Kidney (tissue), 14 donors: ENCODE measurements around the gene VTI1A. TPM values are rescaled to one million over a fixed set of nuclear protein-coding genes. Genes with fewer than 3 reads are reported as not detected.

Source experiments
- DNase-seq, 5 donors: peaks; one replicate each; pipeline ENCODE4 v3.0.0-alpha.2; 2013 to 2020
- FAIRE-seq: peaks from 2 replicates; lab custom pipeline; 2012; peaks lifted over from hg19 to GRCh38; lab: Jason Lieb, UNC
- H3K27ac ChIP-seq, 2 donors: one replicate each; pipeline ENCODE4 v1.7.0; 2013; ENCODE audit warnings: low read depth in 2 of 2, low read length in 2 of 2, inconsistent platforms in 1 of 2
- H3K27me3 ChIP-seq: one replicate; pipeline ENCODE4 v1.7.1; 2013; ENCODE audit warnings: low read length, inconsistent platforms; ENCODE audit not compliant: control insufficient read depth, insufficient read depth
- H3K36me3 ChIP-seq, 3 donors: one replicate each; pipeline versions ENCODE4 v1.7.0 to v1.7.1; 2013; ENCODE audit warnings: low read length in 3 of 3, control low read depth in 1 of 3, inconsistent platforms in 1 of 3; ENCODE audit not compliant: insufficient read depth in 3 of 3, control insufficient read depth in 2 of 3
- H3K4me1 ChIP-seq, 3 donors: one replicate each; pipeline versions ENCODE4 v1.7.0 to v1.7.1; 2013; ENCODE audit warnings: low read length in 3 of 3, inconsistent platforms in 1 of 3, low read depth in 1 of 3; ENCODE audit not compliant: control insufficient read depth in 2 of 3, insufficient read depth in 2 of 3
- H3K4me3 ChIP-seq, 3 donors: one replicate each; pipeline versions ENCODE4 v1.7.0 to v1.8.1; 2013; ENCODE audit warnings: low read length in 3 of 3, control low read depth in 1 of 3, inconsistent platforms in 1 of 3
- H3K9ac ChIP-seq, 3 donors: one replicate each; pipeline versions ENCODE4 v1.7.0 to v1.7.1; 2013; ENCODE audit warnings: low read length in 3 of 3, control low read depth in 1 of 3, inconsistent platforms in 1 of 3
- H3K9me3 ChIP-seq, 3 donors: one replicate each; pipeline versions ENCODE4 v1.7.0 to v1.7.1; 2013; ENCODE audit warnings: low read length in 3 of 3, control low read depth in 1 of 3, inconsistent platforms in 1 of 3; ENCODE audit not compliant: control insufficient read depth in 2 of 3, insufficient read depth in 1 of 3
- intact Hi-C: fragments of 100-400 bp; cut with DNase I; formaldehyde crosslinking; loops from one replicate; pipeline ENCODE4 v1.11.1; 2022
- polyA plus RNA-seq: library from polyadenylated mRNA; stranded (reverse); fragments of 350-450 nt; fragmentation: Illumina TruSeq; extraction: RNeasy Lipid Tissue Mini Kit (QIAGEN cat#74804); gene quantifications from one replicate; pipeline ENCODE4 v1.2.3, GENCODE V29; 2014; ENCODE audit warnings: low read depth, low replicate concordance; ENCODE audit not compliant: insufficient read depth
- total RNA-seq: library from RNA; stranded (reverse); fragmentation: NEBNext Ultra II Directional; extraction: Animal tissue kit (Norgen Biotek cat#: 25700); gene quantifications from one replicate; pipeline ENCODE4 v1.2.1, GENCODE V29; 2021
- TF ChIP-seq, protein P1 (sequence below): IDR thresholded peaks from 3 replicates; pipeline ENCODE4 v1.5.1; 2012; ENCODE audit warnings: mild to moderate bottlenecking, moderate library complexity, borderline replicate concordance; ENCODE audit not compliant: insufficient read depth; ENCODE audit errors: extremely low read depth
- donor health status: control.
- donor health status: control.
- donor health status: control.
- donor health status: control.
- donor health status: control.
- donor health status: DM: yes; HTN: yes; CAD: no.
- donor health status: Normal renal cell carcinoma (clear cell type).

The VTI1A gene
- total and polyA plus RNA-seq, 2 donors from 2014 or later = 9.2 to 41.8 TPM

- no peak overlapping the region for H3K9ac ChIP-seq
- intact Hi-C loops = no loop called here
- H3K36me3 ChIP-seq = peaks cover 0 to 6% (median 0%) of the 10 kb centered on the region in 3 donors
- FAIRE-seq = no peak
- TF ChIP-seq, protein P1, sequence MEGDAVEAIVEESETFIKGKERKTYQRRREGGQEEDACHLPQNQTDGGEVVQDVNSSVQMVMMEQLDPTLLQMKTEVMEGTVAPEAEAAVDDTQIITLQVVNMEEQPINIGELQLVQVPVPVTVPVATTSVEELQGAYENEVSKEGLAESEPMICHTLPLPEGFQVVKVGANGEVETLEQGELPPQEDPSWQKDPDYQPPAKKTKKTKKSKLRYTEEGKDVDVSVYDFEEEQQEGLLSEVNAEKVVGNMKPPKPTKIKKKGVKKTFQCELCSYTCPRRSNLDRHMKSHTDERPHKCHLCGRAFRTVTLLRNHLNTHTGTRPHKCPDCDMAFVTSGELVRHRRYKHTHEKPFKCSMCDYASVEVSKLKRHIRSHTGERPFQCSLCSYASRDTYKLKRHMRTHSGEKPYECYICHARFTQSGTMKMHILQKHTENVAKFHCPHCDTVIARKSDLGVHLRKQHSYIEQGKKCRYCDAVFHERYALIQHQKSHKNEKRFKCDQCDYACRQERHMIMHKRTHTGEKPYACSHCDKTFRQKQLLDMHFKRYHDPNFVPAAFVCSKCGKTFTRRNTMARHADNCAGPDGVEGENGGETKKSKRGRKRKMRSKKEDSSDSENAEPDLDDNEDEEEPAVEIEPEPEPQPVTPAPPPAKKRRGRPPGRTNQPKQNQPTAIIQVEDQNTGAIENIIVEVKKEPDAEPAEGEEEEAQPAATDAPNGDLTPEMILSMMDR = no peak
- no peaks in the 10 kb centered on the region for H3K27me3 ChIP-seq
- no peak for DNase-seq
- H3K4me1 ChIP-seq = peaks cover 0 to 3% (median 0%) of the 10 kb centered on the region in 3 donors
- H3K27ac ChIP-seq = no peak overlapping the region
- no peaks in the 10 kb centered on the region for H3K9me3 ChIP-seq
- H3K4me3 ChIP-seq = no peak overlapping the region
These were observed 86.9 kb downstream of the VTI1A start for GRCh38 chr10:112533916-112534315.

GRCh38 chr10:112535531-112535951 is 88.5 kb downstream of the VTI1A start:
- TF ChIP-seq, protein P1 = no peak
- Histone ChIP-seq H3K9me3 (no peaks in the 10 kb centered on the region), H3K4me1 (peaks cover 0 to 3% (median 0%) of the 10 kb centered on the region in 3 donors), H3K27me3 (no peaks in the 10 kb centered on the region), H3K27ac (no peak overlapping the region), H3K9ac (no peak overlapping the region), H3K4me3 (no peak overlapping the region), H3K36me3 (peaks cover 0 to 11% (median 2%) of the 10 kb centered on the region in 3 donors)
- no peak for DNase-seq
- intact Hi-C loops = no loop called here
- no peak for FAIRE-seq

DNA sequence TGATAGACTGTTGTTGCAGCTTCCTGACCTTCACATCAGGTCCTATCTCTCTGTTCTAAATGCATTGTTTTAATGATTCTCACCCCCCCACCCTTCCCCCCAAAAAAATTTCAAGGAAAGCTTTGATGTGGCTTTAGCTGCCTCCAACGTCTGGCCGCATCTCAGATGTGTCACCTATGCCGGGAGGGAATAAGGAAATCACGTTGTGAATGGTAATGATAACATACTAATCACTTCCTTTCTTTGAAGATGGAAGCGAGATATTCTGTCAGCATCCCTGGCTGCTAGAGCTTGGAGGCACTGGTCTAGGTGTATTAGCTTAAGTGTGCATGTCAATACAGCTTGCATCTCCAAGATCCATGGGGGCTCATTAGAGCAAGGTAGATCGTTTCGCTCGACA is 89.6 kb downstream of the VTI1A start:
- Histone ChIP-seq H3K4me1 (peaks cover 0 to 3% (median 0%) of the 10 kb centered on the region in 3 donors), H3K36me3 (peaks cover 0 to 11% (median 2%) of the 10 kb centered on the region in 3 donors), H3K27me3 (no peaks in the 10 kb centered on the region), H3K9ac (no peak overlapping the region), H3K27ac (no peak overlapping the region), H3K4me3 (no peak overlapping the region), H3K9me3 (no peaks in the 10 kb centered on the region)
- FAIRE-seq (no peak), DNase-seq (no peak)
- intact Hi-C loops = no loop called here
- TF ChIP-seq, protein P1 = no peak

- Histone ChIP-seq H3K4me1 (peaks cover 0 to 2% (median 0%) of the 10 kb centered on the region in 3 donors), H3K36me3 (peaks cover 0 to 11% (median 2%) of the 10 kb centered on the region in 3 donors), H3K27ac (no peak overlapping the region), H3K9ac (no peak overlapping the region), H3K4me3 (no peak overlapping the region), H3K9me3 (no peaks in the 10 kb centered on the region), H3K27me3 (no peaks in the 10 kb centered on the region)
- TF ChIP-seq, protein P1 = no peak
- intact Hi-C loops = no loop called here
- FAIRE-seq (no peak), DNase-seq (no peak)
These were observed 91.2 kb downstream of the VTI1A start for GRCh38 chr10:112538168-112538567.
